Smooth muscle cell (in vitro differentiated cells): ENCODE results near the gene FAM20C. TPM values are rescaled to one million over a fixed set of nuclear protein-coding genes. Genes with fewer than 3 reads are reported as not detected.

Experiments
- DNase-seq: peaks from one replicate; lab custom pipeline; 2025; ENCODE audit not compliant: unreplicated experiment; lab: John Stamatoyannopoulos, UW
- H2AFZ ChIP-seq: fragments of 200-600 bp; sonication (generic); 2 replicates; pipeline ENCODE4 v1.6.0; 2016; ENCODE audit warnings: antibody characterized with exemption, low read depth, mild to moderate bottlenecking
- H3F3A ChIP-seq: fragments of 200-600 bp; sonication (generic); 2 replicates; pipeline ENCODE4 v1.6.0; 2017; ENCODE audit warnings: antibody characterized with exemption, low read depth
- H3K27ac ChIP-seq: fragments of 200-600 bp; sonication (generic); 2 replicates; pipeline ENCODE4 v1.5.1; 2016; ENCODE audit warnings: low read depth, mild to moderate bottlenecking
- H3K27me3 ChIP-seq: fragments of 200-600 bp; sonication (generic); 2 replicates; pipeline ENCODE4 v1.6.1; 2016; ENCODE audit warnings: low read depth, mild to moderate bottlenecking
- H3K36me3 ChIP-seq: fragments of 200-600 bp; sonication (generic); 2 replicates; pipeline ENCODE4 v1.5.1; 2016; ENCODE audit warnings: low read depth
- H3K4me1 ChIP-seq: fragments of 200-600 bp; sonication (generic); 2 replicates; pipeline ENCODE4 v1.5.1; 2016; ENCODE audit warnings: low read depth
- H3K4me2 ChIP-seq: fragments of 200-600 bp; sonication (generic); 2 replicates; pipeline ENCODE4 v1.6.0; 2016; ENCODE audit warnings: mild to moderate bottlenecking
- H3K4me3 ChIP-seq: fragments of 200-600 bp; sonication (generic); 2 replicates; pipeline ENCODE4 v1.5.1; 2016; ENCODE audit warnings: mild to moderate bottlenecking
- H3K79me2 ChIP-seq: fragments of 200-600 bp; sonication (generic); 2 replicates; pipeline ENCODE4 v1.6.0; 2016; ENCODE audit warnings: low read depth, mild to moderate bottlenecking
- H3K9ac ChIP-seq: fragments of 200-600 bp; sonication (generic); 2 replicates; pipeline ENCODE4 v1.6.0; 2016; ENCODE audit warnings: low read depth
- H3K9me3 ChIP-seq: fragments of 200-600 bp; sonication (generic); replicated peaks from 2 replicates; pipeline ENCODE4 v1.5.1; 2016; ENCODE audit warnings: low read depth
- H4K20me1 ChIP-seq: fragments of 200-600 bp; sonication (generic); 2 replicates; pipeline ENCODE4 v1.6.0; 2016; ENCODE audit warnings: low read depth
- CTCF ChIP-seq: fragments of 200-600 bp; sonication (generic); IDR thresholded peaks from 2 replicates; pipeline ENCODE4 v1.5.1; 2017; ENCODE audit warnings: borderline replicate concordance, mild to moderate bottlenecking, antibody characterized with exemption; ENCODE audit not compliant: insufficient read depth, poor library complexity, severe bottlenecking
- WGBS: methylation state at CpG from one replicate; pipeline ENCODE4 v1.1.7; 2016; ENCODE audit warnings: low lambda C conversion rate; 5-methylcytosine and 5-hydroxymethylcytosine counted together
- polyA plus RNA-seq: library from polyadenylated mRNA; unstranded; fragments of >200 nt; fragmentation: Nextera tagmentation; extraction: Ambion mirVana; gene quantifications from 2 replicates; pipeline ENCODE4 v1.2.1, GENCODE V29; 2016
- total RNA-seq: library from RNA; depleted of rRNA; stranded (reverse); fragments of >200 nt; gene quantifications from 2 replicates; pipeline ENCODE4 v1.2.3, GENCODE V29; 2014

The FAM20C gene
- total and polyA plus RNA-seq, 2 experiments from 2014 or later: 5.6 to 6.2 TPM

- TF ChIP-seq CTCF: no peak
- H3K36me3 ChIP-seq: no peaks in the 10 kb centered on the region
- no peaks in the 10 kb centered on the region for H3K9me3 ChIP-seq
- no peaks in the 10 kb centered on the region for H3K4me1 ChIP-seq
- no peaks in the 10 kb centered on the region for H3K27me3 ChIP-seq
- no peak for DNase-seq
- H3K4me3 ChIP-seq: no peak overlapping the region
- H3F3A ChIP-seq: no peaks in the 10 kb centered on the region
- no peaks in the 10 kb centered on the region for H3K79me2 ChIP-seq
- 89% methylated on average over 27 of the region's 27 CpGs for WGBS
- H3K27ac ChIP-seq: no peak overlapping the region
- H4K20me1 ChIP-seq: no peaks in the 10 kb centered on the region
- no peak overlapping the region for H3K9ac ChIP-seq
- no peak overlapping the region for H3K4me2 ChIP-seq
- H2AFZ ChIP-seq: no peak overlapping the region
Observed at GRCh38 chr7:213324-213993, 21.1 kb downstream of the FAM20C start.

GRCh38 chr7:214410-215212 lies 22.2 kb downstream of the FAM20C start:
- Histone ChIP-seq H4K20me1 (no peaks in the 10 kb centered on the region), H2AFZ (no peak overlapping the region), H3K27ac (peak overlapping the region; percentile 36), H3K9me3 (no peaks in the 10 kb centered on the region), H3K36me3 (no peaks in the 10 kb centered on the region), H3K27me3 (no peaks in the 10 kb centered on the region), H3F3A (no peaks in the 10 kb centered on the region), H3K4me1 (no peaks in the 10 kb centered on the region), H3K9ac (no peak overlapping the region), H3K4me3 (no peak overlapping the region), H3K4me2 (no peak overlapping the region), H3K79me2 (no peaks in the 10 kb centered on the region)
- DNase-seq: no peak
- WGBS: 70% methylated on average over 36 of the region's 36 CpGs
- TF ChIP-seq CTCF: no peak

DNA sequence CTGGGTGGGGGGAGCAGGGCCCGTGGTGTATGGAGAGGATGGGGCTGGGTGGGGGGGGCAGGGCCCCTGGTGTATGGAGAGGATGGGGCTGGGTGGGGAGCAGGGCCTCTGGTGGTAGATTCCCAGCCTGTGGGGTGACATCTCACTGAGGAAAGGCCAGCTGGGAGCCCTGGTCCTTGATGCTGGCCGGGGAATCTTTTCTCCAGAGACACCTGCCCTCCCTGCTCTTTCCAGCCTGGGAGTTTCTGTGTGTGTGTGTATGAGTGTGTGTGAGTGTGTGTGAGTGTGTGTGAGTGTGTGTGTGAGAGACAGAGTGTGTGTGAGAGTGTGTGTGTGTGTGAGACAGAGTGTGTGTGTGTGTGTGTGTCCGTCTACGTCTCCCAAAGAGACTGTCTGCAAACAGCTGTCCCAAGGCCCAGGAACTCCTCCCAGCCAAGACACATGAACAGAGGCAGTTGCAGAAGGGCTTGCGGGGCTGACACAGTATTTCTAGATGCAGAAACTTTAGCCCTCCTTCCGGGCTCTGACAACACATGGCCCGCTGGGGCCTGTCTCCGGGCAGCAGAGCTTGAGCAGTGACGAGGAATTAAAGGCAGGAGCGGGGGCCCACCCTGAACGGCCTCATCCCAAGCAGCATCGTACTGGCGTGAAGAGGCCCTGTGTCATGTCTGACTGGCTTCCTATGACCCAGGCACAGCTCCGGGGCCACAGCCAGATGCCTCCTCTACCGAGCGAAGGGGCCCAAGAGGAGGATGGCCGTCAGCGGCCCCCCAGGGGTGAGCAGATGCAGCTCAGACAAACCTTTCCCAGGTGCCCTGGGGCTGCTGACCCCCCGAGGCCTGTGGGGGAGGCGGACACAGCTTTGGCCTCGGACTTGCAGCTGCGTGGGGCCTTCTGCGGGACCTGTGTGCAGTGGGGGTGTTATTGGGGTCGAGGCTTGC lies 24.3 kb downstream of the FAM20C start:
- H3K79me2 ChIP-seq: no peaks in the 10 kb centered on the region
- H3K36me3 ChIP-seq: no peaks in the 10 kb centered on the region
- no peaks in the 10 kb centered on the region for H3F3A ChIP-seq
- WGBS: 50% methylated on average over 23 of the region's 24 CpGs
- no peaks in the 10 kb centered on the region for H4K20me1 ChIP-seq
- H2AFZ ChIP-seq: no peak overlapping the region
- DNase-seq: peak; percentile 24
- peaks cover 3% of the 10 kb centered on the region for H3K4me1 ChIP-seq
- no peak overlapping the region for H3K4me3 ChIP-seq
- no peaks in the 10 kb centered on the region for H3K27me3 ChIP-seq
- TF ChIP-seq CTCF: no peak
- no peak overlapping the region for H3K9ac ChIP-seq
- no peak overlapping the region for H3K27ac ChIP-seq
- no peaks in the 10 kb centered on the region for H3K9me3 ChIP-seq
- no peak overlapping the region for H3K4me2 ChIP-seq
